IPS-15b (cell line): Measurements from ENCODE around the gene CWC27.
"Not testable (repeated sequence)": the region's sequence is repeated elsewhere in the genome, so short reads cannot be mapped to it uniquely, and the experiment has no call there.

ENCODE experiments used
- H3K27me3 ChIP-seq: one replicate; pipeline ENCODE4 v1.6.1; 2013; ENCODE audit warnings: low read length; ENCODE audit not compliant: control insufficient read depth, insufficient read depth
- H3K36me3 ChIP-seq: one replicate; pipeline ENCODE4 v1.6.1; 2013; ENCODE audit warnings: low read length; ENCODE audit not compliant: control insufficient read depth, insufficient read depth
- H3K4me1 ChIP-seq: one replicate; pipeline ENCODE4 v1.6.1; 2013; ENCODE audit warnings: mild to moderate bottlenecking, low read length; ENCODE audit not compliant: control insufficient read depth, insufficient read depth
- H3K4me3 ChIP-seq: one replicate; pipeline ENCODE4 v1.5.1; 2013; ENCODE audit warnings: low read depth, low read length
- H3K9ac ChIP-seq: one replicate; pipeline ENCODE4 v1.6.1; 2013; ENCODE audit warnings: low read depth, mild to moderate bottlenecking, low read length
- H3K9me3 ChIP-seq: one replicate; pipeline ENCODE4 v1.6.1; 2013; ENCODE audit warnings: mild to moderate bottlenecking, low read length; ENCODE audit not compliant: control insufficient read depth, insufficient read depth

The CWC27 gene

DNA sequence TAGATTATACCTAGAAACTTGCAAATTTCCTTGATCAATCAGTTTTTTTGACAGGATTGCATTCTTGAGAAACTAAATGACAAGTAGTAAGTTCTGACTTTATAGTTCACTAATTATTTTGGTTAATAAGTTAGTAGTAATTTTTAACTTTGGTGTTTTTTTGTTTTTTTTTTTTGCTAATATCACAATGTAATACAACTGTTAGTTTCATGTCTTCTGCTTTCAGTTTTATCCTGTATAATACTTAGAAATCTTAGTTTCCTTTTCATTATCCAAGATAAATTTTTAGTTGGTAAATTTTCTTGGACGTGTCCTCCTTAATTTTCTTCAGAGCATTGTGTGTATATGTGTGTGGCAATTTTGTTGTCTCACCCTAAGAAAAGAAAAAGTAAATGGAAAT, 57.8 kb downstream of the CWC27 start:
- no peaks in the 10 kb centered on the region for H3K27me3 ChIP-seq
- no peak overlapping the region for H3K9ac ChIP-seq
- no peaks in the 10 kb centered on the region for H3K36me3 ChIP-seq
- no peaks in the 10 kb centered on the region for H3K9me3 ChIP-seq
- H3K4me1 ChIP-seq = no peaks in the 10 kb centered on the region
- H3K4me3 ChIP-seq = no peak overlapping the region

DNA sequence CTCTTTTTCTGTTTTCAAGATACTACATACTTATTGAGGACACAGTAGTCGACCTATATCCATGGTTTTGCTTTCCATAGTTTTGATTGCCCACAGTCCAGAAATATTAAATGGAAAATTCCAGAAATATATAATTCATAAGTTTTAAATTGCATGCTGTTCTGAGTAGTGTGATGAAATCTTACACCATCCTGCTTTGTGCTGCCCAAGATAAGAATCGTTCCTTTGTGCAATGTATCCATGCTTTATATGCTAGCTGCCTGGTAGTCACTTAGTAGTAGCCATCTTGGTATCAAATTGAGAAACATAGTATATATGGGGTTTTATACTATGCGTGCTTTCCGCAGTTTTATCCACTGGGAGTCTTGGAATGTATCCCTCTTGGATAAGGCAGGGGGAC, 59.0 kb downstream of the CWC27 start:
- H3K27me3 ChIP-seq = no peaks in the 10 kb centered on the region
- no peaks in the 10 kb centered on the region for H3K4me1 ChIP-seq
- no peaks in the 10 kb centered on the region for H3K9me3 ChIP-seq
- H3K36me3 ChIP-seq = no peaks in the 10 kb centered on the region
- H3K4me3 ChIP-seq = no peak overlapping the region
- H3K9ac ChIP-seq = no peak overlapping the region

DNA sequence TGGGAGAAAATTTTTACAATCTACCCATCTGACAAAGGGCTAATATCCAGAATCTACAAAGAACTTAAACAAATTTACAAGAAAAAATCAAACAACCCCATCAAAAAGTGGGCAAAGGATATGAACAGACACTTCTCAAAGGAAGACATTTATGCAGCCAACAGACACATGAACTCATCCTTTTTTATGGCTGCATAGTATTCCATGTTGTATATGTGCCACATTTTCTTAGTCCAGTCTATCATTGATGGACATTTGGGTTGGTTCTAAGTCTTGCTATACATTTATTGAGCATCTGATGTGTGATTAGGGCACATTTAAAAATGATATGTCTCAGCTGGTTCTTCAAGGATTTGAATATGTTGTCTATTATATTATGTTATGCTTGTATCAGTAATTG, 61.9 kb downstream of the CWC27 start:
- H3K9me3 ChIP-seq, H3K27me3 ChIP-seq, H3K36me3 ChIP-seq, H3K4me3 ChIP-seq, H3K4me1 ChIP-seq, H3K9ac ChIP-seq: not testable (repeated sequence)

DNA sequence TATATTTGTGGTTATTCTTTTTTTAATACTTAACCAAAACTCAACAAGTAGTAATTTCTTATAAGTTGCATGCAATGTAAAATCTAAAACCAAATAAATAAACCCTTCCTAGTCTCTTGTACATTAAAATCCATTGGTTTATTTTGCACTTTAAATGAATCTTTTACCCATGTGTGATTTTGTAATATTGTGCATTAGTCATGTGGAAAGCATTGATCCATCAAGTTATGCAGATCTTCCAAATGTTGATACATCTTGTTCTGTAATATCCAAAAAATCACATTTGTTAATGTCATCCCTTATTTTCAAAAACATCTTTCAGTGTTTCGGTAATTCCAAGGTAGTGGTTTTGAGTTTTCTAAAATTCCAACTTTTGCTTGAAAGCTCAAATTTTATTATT, 63.3 kb downstream of the CWC27 start:
- H3K27me3 ChIP-seq = no peaks in the 10 kb centered on the region
- no peaks in the 10 kb centered on the region for H3K9me3 ChIP-seq
- no peak overlapping the region for H3K4me3 ChIP-seq
- H3K4me1 ChIP-seq = peaks cover 3% of the 10 kb centered on the region
- no peak overlapping the region for H3K9ac ChIP-seq
- H3K36me3 ChIP-seq = no peaks in the 10 kb centered on the region

DNA sequence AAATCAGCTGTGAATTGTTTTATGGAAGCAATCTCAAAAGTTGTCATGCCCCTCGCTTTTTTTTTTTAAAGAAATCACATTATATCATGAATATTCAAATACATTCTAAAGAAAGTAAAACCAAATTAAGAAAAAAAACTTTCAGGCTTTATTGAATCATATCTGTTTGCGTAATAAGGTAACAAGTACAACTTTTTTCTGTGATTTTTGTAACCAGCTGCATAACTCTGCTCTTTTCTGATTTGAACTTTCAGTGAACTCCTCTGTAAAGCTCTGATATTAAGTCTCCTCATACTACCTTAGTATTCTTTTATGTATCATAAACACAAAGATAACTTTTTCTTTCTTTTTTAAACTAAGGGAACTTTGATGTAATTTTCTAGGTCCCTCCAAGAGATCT, 65.3 kb downstream of the CWC27 start:
- Histone ChIP-seq H3K4me3 (no peak overlapping the region), H3K27me3 (no peaks in the 10 kb centered on the region), H3K9me3 (no peaks in the 10 kb centered on the region), H3K9ac (no peak overlapping the region), H3K36me3 (no peaks in the 10 kb centered on the region), H3K4me1 (peaks cover 3% of the 10 kb centered on the region)

DNA sequence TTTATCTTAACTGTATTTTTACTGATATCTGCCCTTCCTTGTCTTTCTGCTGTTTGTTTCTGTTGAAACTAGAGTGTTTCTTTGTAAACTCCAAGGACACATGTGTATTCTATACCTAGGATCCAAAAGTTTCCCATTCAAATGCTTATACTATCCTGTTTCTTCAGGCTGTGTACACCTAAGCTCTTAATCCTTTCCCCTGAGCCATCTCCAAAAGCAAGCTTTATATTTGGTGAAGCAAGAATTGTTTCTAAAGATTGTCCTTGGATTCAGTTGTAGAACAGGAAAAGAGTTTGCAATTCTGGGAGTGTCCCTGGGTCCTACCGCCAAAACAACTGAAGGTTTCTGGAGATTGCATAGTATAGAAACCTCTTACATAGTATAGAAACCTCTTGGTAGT, 65.9 kb downstream of the CWC27 start:
- no peaks in the 10 kb centered on the region for H3K9me3 ChIP-seq
- H3K27me3 ChIP-seq = no peaks in the 10 kb centered on the region
- no peaks in the 10 kb centered on the region for H3K36me3 ChIP-seq
- H3K4me1 ChIP-seq = peaks cover 3% of the 10 kb centered on the region
- no peak overlapping the region for H3K9ac ChIP-seq
- no peak overlapping the region for H3K4me3 ChIP-seq

DNA sequence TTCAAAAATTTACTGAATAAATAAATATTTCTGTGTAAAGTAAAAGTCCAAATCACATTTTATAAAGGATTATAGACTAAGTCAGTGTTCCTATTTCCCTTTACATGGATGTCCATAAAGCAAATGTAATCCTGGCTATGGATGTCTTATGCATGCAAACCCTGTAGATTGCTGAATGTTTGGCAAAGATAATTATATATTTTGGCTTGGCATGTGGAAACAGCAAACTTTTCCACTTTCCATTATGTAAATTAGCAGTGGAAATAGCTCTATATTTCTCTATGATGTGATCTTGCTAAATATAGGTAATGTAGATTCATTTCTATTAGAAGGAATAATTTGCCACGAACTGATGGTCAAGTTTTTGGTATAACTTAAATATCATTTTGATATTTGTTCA, 66.5 kb downstream of the CWC27 start:
- Histone ChIP-seq H3K27me3 (no peaks in the 10 kb centered on the region), H3K4me1 (peaks cover 3% of the 10 kb centered on the region), H3K4me3 (no peak overlapping the region), H3K9ac (no peak overlapping the region), H3K9me3 (no peaks in the 10 kb centered on the region), H3K36me3 (no peaks in the 10 kb centered on the region)

DNA sequence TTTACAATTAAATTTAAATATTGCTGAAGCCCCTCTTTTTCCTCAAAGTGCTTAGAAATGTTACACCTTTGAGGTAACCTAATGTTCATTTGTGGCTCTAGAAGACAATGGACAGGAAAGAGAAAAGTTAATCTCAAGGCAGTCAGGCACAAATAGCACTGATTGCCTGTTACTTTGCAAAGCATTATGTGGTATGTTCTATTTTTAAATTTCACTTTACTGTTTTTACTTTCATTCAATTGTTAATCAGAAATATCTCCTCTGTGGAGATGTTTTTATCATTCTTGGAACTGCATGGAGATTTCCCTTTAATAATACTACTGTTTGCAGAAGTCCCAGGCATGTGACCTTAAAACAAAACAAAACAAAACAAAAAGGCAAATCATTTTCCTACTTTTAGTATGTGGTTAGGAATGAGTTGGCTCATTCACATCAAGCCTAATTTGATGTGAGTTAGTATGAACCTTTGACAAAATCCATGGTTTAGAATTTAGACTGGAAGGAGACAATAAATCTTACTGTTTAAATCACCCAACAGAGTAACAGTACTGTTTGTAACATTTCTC, 67.5 kb downstream of the CWC27 start:
- H3K4me3 ChIP-seq = no peak overlapping the region
- H3K27me3 ChIP-seq = no peaks in the 10 kb centered on the region
- peaks cover 3% of the 10 kb centered on the region for H3K4me1 ChIP-seq
- no peaks in the 10 kb centered on the region for H3K36me3 ChIP-seq
- no peaks in the 10 kb centered on the region for H3K9me3 ChIP-seq
- H3K9ac ChIP-seq = no peak overlapping the region

DNA sequence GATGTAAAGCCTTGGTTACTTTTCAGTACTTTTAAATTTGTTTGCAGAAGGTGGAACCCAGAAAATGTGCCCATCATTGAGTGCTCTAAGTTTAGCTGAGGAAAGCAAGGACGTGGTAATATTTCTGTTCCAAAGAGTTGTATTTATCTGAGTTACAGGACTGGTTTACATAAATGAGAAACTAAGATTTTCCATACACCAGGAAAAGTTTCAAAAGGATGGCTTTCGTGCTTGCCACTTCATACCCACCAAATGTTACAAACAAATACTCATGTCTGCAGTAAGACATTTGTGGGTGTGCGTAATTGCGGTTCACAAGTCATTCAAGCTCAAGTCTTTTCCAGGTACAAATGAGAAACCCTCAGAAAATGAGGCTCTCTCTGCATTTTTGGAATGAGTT, 68.1 kb downstream of the CWC27 start:
- H3K9ac ChIP-seq = no peak overlapping the region
- H3K36me3 ChIP-seq = no peaks in the 10 kb centered on the region
- H3K4me1 ChIP-seq = peaks cover 3% of the 10 kb centered on the region
- H3K4me3 ChIP-seq = no peak overlapping the region
- H3K9me3 ChIP-seq = no peaks in the 10 kb centered on the region
- no peaks in the 10 kb centered on the region for H3K27me3 ChIP-seq

DNA sequence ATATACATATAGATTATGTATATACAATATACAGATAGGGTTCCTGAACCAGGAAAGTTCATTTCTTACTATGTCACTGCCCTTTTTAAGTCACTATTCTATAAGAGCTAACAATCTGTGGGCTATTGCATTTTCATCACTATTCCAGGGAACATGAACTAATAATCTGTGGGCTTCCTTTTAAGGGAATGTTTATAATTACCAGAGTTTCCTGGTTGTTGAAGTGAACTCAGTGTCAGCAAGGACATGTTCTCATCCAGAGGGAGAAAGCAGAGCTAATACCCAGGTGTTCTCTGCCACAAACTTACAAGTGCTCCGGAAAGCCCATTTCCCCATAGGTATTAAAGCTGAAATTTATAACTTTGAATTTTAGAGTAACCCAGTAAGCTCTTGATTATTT, 69.6 kb downstream of the CWC27 start:
- Histone ChIP-seq H3K9me3 (no peaks in the 10 kb centered on the region), H3K36me3 (no peaks in the 10 kb centered on the region), H3K4me3 (no peak overlapping the region), H3K9ac (no peak overlapping the region), H3K27me3 (no peaks in the 10 kb centered on the region), H3K4me1 (peaks cover 3% of the 10 kb centered on the region)

DNA sequence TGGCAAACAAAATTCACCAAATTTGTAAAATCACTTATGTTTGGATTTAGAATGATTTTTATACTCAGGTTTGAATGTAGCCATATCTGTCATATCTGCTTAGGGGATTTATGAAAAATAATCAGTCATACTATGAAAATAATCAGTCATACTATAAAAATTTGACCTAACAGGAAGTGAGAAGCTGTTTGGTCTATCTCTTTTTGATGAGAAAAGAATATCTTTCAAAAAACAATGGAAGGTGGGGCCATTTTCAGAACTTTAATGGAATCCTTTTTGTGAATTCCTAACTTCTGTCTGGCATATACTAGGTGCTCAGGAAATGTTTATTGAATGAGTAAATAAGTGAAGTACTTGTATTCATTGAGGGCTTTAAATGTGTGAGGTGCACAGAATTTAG, 70.1 kb downstream of the CWC27 start:
- H3K9ac ChIP-seq = no peak overlapping the region
- H3K36me3 ChIP-seq = no peaks in the 10 kb centered on the region
- no peak overlapping the region for H3K4me3 ChIP-seq
- H3K27me3 ChIP-seq = no peaks in the 10 kb centered on the region
- peaks cover 3% of the 10 kb centered on the region for H3K4me1 ChIP-seq
- no peaks in the 10 kb centered on the region for H3K9me3 ChIP-seq

DNA sequence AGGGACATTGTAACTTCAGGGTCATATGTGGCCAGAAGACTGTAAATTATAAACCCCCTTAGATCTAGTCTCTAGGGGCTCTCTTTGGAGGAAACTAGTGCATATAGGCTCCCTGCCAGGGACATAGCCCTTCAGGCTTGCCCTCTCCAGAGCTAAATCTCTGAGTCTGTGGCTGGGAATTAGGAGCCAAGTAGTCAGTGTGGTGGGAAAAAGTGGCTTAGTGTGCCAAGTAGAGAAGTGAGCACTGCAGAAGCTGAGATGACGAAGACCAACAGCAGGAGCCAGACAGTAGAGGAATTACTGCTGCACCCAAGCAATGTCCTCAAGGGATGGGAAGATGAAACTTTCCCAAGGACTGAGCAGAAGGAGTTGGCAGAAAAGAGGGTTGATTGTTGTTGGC, 71.2 kb downstream of the CWC27 start:
- Histone ChIP-seq H3K4me1 (no peaks in the 10 kb centered on the region), H3K4me3 (no peak overlapping the region), H3K36me3 (no peaks in the 10 kb centered on the region), H3K9me3 (no peaks in the 10 kb centered on the region), H3K27me3 (no peaks in the 10 kb centered on the region), H3K9ac (no peak overlapping the region)

DNA sequence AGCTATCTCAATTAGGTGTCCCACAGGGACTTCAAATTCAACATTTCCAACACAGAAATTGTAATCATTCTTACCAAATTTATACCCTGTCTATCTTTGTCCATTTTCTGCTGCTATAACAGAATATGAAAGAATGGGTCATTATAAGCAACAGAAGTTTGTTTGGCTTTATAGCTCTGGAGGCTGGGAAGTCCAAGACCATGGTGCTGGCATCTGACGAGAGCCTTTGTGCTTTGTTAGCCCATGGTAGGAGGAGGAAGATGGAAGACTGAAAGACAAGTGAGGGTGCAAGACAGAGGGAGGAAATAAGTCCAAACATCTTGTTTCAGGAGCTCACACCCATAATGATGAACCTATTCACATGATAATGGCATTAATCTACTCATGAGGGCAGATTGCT, 72.2 kb downstream of the CWC27 start:
- Histone ChIP-seq H3K9ac (no peak overlapping the region), H3K9me3 (no peaks in the 10 kb centered on the region), H3K27me3 (no peaks in the 10 kb centered on the region), H3K36me3 (no peaks in the 10 kb centered on the region), H3K4me3 (no peak overlapping the region), H3K4me1 (no peaks in the 10 kb centered on the region)
